ENCODE results near the gene C20orf204.
"Not testable (repeated sequence)": the region's sequence is repeated elsewhere in the genome, so short reads cannot be mapped to it uniquely, and the experiment has no call there.

The C20orf204 gene

GRCh38 chr20:64084685-64085152 is 48.7 kb downstream of the C20orf204 start:
- no peak for TF ChIP-seq CTCF (IDR thresholded peaks at IDR 0.05; ENCODE audit: low read depth, low read length)
- no peak overlapping the region for H3K4me3 ChIP-seq (ENCODE audit: low read depth, low read length)

DNA sequence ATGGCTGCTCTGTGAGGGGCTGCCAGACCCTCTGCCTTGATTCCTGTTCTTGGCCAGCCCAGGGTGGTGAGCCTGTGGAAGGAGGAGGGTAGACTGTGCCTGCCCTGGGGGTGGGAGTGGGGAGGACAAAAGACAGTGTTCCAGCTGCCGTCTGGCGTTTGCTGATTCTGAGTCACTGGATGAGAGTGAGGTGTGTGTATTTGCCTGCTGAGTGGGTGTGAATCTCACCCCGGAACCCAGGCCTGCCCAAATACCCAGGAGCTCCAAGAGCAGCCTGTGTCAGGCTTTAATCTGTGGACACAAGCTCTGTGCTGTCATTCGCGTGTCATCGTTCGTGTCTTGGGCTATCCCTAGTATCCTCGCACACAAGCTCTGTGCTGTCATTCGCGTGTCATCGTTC is 50.8 kb downstream of the C20orf204 start:
- no peak overlapping the region for H3K4me3 ChIP-seq (ENCODE audit: low read depth, low read length)
- TF ChIP-seq CTCF (IDR thresholded peaks at IDR 0.05; ENCODE audit: low read depth, low read length): no peak

DNA sequence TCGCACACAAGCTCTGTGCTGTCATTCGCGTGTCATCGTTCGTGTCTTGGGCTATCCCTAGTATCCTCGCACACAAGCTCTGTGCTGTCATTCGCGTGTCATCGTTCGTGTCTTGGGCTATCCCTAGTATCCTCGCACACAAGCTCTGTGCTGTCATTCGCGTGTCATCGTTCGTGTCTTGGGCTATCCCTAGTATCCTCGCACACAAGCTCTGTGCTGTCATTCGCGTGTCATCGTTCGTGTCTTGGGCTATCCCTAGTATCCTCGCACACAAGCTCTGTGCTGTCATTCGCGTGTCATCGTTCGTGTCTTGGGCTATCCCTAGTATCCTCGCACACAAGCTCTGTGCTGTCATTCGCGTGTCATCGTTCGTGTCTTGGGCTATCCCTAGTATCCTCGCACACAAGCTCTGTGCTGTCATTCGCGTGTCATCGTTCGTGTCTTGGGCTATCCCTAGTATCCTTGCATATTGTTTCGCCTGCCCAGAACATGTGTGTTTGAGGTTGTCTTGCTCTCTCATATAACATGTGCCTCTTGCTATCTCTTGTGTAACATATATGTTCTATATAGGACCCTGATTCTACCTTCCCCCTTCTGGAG is 51.3 kb downstream of the C20orf204 start:
- H3K4me3 ChIP-seq (ENCODE audit: low read depth, low read length): not testable (repeated sequence)

DNA sequence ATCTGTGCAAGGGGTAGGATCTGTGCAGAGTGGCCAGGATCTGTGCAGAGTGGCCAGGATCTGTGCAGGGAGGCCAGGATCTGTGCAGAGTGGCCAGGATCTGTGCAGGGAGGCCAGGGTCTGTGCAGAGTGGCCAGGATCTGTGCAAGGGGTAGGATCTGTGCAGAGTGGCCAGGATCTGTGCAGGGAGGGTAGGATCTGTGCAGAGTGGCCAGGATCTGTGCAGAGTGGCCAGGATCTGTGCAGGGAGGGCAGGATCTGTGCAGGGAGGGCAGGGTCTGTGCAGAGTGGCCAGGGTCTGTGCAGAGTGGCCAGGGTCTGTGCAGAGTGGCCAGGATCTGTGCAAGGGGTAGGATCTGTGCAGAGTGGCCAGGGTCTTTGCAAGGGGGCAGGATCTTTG is 52.6 kb downstream of the C20orf204 start:
- not testable (repeated sequence) for H3K4me3 ChIP-seq (ENCODE audit: low read depth, low read length)

Data from WI38 (cell line).